Activated T-cell treated with anti-CD3 and anti-CD28 coated beads, Interleukin-2, amount 50 U/mL, for 48 hours (primary cell): ENCODE measurements around the gene STAT2.
A peak's percentile ranks its signal among the peaks of the same experiment; 100 is the strongest.
"Not testable (repeated sequence)": the region's sequence is repeated elsewhere in the genome, so short reads cannot be mapped to it uniquely, and the experiment has no call there.

Source experiments
- DNase-seq, 2 experiments: peaks; one replicate each; pipeline ENCODE4 v3.0.0-alpha.2; 2020

Gene STAT2

GRCh38 chr12:56324206-56324605, 35.7 kb downstream of the STAT2 start:
- DNase-seq: no peak

- not testable (repeated sequence) for DNase-seq
Observed at GRCh38 chr12:56321610-56322009, 38.3 kb downstream of the STAT2 start.

GRCh38 chr12:56321027-56321426, 38.9 kb downstream of the STAT2 start:
- DNase-seq: no peak

DNA sequence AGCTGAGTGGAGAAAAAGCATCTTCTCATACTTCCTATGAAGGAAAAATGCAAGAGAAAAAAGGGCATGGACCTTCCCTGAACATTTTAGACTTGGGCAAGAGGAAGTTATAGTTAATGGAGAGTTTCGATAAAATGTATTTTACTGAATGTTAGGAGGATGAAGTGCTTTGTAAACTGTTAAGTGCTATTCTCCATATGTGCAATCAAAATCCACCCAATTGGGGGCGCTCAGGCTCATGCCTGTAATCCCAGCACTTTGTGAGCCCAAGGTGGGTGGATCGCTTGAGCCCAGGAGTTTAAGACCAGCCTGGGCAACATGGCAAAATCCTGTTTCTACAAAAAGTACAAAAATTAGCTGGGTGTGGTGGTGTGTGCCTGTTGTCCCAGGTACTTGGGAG, 42.2 kb downstream of the STAT2 start:
- DNase-seq: no peak

GRCh38 chr12:56315622-56316473, 44.1 kb downstream of the STAT2 start, which contains the start of gene CNPY2:
CNPY2 (minus strand) TSS chr12:56315988; CDS start chr12:56315217, 771 bp downstream.
- DNase-seq: peak; percentile 97

- DNase-seq: peak in 1 of 2 experiments; percentile 51
Observed at GRCh38 chr12:56315249-56315621, 44.7 kb downstream of the STAT2 start.

- no peak for DNase-seq
Observed at GRCh38 chr12:56311003-56311402, 48.9 kb downstream of the STAT2 start.

DNA sequence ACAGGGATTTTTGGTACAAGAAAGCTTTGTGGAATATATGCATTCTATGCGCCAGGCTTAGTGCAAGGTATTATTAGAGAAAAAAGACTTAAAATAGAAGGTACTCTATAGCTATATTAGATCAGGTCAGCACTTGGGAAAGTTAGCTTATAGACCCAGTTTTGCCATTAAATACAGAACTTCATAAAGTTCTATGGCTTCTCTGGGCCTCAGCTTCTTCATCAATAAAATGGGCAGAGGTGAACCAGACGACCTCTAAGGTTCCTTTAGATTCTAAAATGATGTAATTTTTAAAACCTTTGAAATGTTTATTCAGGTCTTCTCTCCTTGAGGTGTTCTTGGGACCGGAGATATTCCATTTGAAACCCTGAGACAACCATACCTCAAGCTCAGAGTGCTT, 51.2 kb downstream of the STAT2 start:
- no peak for DNase-seq

- no peak for DNase-seq
Observed at GRCh38 chr12:56307221-56307965, 52.5 kb downstream of the STAT2 start.

- DNase-seq: no peak
Observed at GRCh38 chr12:56304872-56305590, 54.9 kb downstream of the STAT2 start.

DNA sequence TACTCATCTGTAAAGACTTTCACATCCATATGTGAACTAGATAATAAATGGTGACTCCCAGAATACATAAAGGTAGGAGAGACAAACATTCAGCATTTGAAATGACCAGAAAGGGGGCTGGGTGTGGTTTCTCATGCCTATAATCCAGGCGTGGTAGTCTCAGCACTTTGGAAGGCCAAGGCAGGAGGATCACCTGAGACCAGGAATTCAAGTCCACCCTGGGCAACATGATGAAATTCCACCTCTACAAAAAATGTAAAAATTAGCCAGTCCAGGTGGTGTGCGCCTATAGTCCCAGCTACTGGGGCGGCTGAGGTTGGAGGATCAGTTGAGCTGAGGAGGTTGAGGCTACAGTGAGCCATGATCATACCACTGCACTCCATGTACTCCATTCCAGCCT, 55.6 kb downstream of the STAT2 start:
- no peak for DNase-seq

DNA sequence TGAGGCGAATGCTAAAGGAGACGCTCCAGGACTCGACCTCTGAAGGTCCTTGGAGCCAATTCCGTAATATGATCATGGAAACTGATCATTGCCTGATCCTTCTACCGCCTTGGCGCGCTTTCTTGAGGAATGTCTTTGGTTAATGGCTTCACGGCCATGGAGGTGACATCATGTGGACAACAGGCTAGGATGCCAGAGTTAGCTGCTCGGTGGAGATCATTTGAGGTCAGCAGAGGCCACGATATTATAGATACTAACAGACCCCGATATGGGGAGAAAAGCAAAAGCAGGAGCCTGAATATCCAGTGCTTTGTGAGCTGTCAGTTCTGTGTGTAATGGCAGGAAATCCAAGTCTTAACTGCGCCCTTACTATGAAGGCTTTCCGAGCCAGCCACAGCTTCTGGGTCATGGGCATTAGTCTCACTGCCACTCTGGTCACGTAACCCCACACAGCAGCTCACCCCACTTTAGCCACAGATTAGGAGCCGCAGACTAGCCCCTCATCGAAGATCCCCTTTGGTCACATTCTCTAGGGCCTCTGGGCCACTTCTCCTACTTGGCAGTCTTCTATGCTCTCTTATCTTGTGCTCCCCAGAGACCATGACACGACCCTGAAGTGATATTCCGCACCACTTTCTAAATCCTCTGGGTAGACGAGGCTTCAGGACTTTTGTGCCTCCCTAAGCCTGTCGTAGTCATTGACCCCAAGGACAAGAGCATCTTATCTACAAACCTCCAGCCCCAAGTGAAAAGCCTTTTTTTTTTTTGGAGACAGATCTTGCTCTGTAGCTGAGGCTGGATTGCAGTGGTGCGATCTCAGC, 59.1 kb downstream of the STAT2 start:
- DNase-seq: peak; percentile 23 to 29

GRCh38 chr12:56299853-56300643, 59.9 kb downstream of the STAT2 start, which contains the start of gene CS:
CS (minus strand) TSS chr12:56300330; CDS start chr12:56300201, 129 bp downstream.
- peak; percentile 98 to 99 for DNase-seq

GRCh38 chr12:56299308-56299852, 60.5 kb downstream of the STAT2 start:
- no peak for DNase-seq

GRCh38 chr12:56298828-56299227, 61.1 kb downstream of the STAT2 start:
- DNase-seq: no peak

DNA sequence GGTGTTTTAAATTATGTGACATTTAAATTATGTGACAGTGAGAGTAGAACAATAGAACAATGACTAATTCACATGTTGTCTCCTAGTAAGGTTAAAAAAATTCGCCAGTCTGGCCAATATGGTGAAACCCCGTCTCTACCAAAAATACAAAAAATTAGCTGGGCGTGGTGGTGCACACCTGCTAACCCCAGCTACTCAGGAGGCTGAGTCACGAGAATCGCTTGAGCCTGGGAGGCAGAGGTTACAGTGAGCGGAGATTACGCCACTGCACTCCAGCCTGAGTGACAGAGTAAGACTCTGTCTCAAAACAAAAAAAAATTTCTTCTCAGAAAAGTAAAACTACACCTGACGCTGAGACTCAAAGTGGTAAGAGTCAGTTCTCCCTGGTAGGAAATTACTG, 62.5 kb downstream of the STAT2 start:
- DNase-seq: no peak

DNA sequence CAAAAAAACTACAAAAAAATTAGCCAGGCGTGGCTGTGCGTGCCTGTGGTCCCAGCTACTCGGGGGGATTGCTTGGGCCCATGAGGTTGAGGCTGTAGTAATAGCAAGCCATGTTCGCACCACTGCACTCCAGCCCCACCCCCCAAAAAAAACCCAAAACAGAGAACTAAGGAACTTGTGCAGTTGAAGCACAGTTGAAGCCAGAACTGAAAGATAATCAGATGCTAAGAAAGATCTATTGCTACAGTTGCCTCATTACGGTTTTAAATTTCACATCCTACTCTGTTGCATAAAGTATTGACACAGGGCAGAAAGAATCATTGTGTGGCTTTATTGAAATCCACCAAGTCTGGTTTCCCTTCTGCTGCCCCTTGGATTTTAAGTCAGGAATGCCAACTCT, 63.6 kb downstream of the STAT2 start:
- no peak for DNase-seq

GRCh38 chr12:56293795-56294194, 66.1 kb downstream of the STAT2 start:
- DNase-seq: no peak
